ENCODE results near the gene CHD9.
"Not testable (repeated sequence)": the region's sequence is repeated elsewhere in the genome, so short reads cannot be mapped to it uniquely, and the experiment has no call there.

The CHD9 gene

DNA sequence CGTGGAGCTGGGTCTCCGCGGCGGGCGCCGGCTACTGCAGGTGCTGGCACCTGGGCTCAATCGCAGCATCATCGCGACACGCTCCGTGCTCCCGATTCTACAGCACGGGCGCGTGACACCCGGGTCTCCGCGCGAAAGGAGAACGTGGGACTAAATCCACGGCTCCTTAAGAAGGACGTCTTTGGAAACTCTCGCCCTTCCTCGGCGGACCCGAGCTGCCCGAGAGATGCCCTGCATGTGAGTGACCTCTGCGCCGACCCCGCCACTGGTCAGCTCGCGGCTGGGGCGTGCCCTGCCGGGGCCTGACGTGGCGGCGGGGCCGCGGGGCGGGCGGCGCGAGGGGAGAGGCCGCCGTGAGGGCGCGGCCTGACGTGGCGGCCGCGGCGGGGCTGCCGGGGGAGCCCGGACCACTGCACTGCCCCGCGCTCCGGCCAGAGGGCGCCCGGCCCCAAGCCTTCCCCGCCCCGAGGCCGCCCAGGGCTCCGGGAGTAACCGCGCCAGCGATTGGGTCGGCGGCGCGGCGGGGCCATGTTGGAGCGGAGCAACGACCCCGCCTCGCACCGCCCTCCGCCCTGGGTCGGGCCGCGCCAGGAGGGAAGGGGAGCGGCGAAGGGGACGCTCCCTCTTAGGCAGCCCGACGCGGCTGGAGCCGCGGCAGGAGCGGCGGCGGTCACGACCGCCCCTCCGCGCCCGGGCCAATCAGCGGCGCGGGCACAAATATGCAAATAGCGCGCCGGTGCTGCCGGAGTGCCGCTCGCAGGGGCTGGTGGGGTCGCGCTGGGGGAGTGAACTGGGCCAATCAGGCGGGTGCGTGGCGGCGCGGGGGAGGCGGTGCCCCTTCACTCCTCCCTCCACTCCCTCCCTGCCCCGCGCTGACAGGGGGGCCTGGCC, 75.6 kb downstream of the CHD9 start:
- DNase-seq (ENCODE audit: low read depth in 1 of 2, low spot score in 1 of 2) = peak; percentile 83 to 92

DNA sequence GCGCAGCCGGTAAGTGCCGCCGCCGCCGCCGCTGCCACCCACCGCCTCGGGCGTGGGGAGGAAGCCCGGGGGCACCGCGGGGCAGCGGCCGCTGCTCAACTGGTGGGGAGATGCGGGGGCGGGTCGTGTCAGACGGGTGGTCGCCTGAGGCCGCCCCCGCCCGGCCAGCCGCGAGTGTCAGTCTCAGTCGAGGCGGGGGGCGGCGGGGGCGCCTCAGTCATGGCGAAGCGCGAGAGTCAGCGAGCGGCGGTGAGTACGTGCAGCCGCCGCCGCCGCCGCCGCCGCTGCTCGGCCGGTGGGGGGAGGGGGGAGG, 76.2 kb downstream of the CHD9 start:
- DNase-seq (ENCODE audit: low read depth in 1 of 2, low spot score in 1 of 2) = no peak

DNA sequence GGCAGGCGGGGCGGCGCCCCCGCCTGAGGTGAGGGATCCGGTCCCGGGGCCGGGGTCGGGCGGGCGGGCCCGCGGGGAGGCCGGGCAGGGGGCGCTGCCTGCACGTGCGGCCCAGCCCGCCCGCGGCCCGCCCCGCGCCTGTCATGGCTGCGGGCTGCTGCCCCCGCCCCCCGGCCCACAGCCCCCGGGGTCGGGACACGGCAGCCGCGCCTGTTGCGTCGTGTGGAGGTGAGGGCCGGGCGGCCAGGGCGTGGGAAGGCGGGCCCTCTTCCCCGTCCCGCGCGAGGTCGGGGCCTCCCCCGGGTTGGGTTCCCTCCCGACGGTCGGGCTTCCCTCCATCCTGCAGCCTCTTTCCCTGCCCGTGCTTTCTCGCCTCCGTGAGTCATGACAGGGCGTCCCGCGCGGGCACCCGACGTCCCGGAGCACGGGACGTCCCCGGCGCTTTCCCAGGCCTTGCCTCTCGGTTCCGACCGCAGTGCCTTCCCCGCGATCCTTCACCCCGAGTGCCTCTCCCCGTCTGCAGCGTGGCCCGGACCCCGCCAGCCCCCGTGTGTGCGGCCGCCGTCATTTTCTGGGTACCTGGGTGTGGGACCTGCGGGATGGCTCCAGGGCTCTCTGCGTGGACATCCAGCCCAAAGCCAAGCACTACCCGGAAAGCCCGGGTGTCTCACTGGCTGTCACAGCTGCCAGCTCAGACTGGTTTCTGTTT, 76.7 kb downstream of the CHD9 start:
- peak; percentile 19 to 44 for DNase-seq (ENCODE audit: low read depth in 1 of 2, low spot score in 1 of 2)

DNA sequence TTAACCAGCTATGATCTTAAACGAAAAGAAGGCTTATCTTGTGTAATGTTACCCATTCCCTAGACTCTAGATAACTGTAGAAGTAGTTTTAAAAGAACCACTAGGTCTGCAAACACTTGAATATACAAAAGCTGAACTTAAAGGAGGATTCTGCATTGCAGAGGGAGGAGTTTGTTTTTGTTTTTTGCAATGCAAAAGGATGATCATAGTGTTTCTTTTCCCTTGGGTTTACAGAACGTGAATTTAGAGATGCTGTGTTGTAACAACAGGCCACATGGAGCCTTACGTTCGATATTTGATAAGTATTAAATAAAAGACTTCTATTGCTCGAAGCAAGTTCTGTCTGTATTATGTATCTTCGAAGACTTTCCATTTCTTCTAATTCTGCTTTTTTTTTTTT, 77.6 kb downstream of the CHD9 start:
- no peak for DNase-seq (ENCODE audit: low read depth in 1 of 2, low spot score in 1 of 2)

DNA sequence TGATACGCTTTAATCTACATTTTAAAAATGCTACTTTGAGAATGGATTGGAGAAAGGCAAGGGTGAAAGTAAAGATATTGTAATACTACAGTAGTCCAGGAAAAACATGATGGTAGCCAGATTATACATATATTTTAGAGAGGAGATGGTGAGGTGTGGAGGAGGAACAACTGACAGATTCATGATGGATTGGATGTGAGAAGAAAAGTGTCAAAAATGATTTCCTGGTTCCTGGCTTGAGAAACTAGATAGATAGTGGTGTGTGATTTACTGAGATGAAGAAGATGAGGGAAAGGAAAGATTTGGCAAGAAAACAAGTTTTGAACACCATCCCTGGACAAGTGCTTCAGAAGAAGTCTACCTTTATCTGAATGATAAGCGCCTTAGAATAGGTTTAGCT, 80.5 kb downstream of the CHD9 start:
- no peak for DNase-seq (ENCODE audit: low read depth in 1 of 2, low spot score in 1 of 2)

DNA sequence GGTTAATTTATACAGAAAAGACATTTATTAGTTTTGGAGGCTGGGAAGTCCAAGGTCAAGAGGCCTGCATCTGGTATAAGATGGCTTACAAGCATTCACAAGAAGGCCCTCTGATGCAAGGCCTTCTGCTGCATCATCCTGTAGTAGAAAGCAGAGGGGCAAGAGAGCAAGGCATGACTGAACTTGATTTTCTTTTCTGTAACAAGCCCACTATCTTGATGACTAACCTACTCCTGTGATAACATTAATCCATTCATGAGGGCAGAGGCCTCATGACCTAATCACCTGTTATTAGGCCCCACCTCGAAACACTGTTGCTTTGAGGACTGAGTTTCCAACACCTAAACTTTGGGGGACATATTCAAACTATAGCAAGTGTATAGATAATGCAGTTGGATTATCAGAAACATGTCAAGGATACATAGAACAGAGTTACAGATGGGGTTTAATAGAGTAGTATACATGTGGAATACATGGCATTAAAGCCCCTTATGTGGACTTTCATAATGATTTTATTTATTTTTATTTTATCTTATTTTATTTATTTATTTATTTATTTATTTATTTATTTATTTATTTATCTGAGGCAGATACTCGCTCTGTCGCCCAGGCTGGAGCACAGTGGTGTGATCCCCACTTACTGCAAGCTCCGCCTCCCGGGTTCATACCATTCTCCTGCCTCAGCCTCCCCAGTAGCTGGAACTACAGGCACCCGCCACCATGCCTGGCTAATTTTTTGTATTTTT, 88.2 kb downstream of the CHD9 start:
- no peak for DNase-seq (ENCODE audit: low read depth in 1 of 2, low spot score in 1 of 2)

DNA sequence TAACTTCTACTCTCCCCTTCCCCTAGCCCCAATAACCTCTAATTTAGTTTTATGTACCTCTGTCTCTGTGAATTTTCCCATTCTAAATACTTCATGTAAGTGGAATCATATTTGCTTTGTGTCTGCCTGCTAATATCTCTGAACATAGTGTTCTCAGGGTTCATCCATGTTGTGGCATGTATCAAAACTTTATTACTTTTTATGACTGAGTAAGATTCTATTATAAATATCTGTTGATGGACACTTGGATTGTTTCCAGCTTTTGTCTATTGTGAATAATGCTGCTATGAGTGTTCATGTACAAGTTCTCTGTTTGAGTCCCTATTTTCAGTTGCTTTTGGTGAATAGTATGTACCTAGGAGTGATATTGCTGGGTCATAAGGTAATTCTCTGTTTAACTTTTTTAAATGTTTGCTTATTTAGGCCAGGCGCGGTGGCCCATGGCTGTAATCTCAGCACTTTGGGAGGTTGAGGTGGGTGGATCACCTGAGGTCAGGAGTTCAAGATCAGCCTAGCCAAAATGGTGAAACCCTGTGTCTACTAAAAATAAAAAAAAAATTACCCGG, 92.8 kb downstream of the CHD9 start:
- no peak for DNase-seq (ENCODE audit: low read depth in 1 of 2, low spot score in 1 of 2)

DNA sequence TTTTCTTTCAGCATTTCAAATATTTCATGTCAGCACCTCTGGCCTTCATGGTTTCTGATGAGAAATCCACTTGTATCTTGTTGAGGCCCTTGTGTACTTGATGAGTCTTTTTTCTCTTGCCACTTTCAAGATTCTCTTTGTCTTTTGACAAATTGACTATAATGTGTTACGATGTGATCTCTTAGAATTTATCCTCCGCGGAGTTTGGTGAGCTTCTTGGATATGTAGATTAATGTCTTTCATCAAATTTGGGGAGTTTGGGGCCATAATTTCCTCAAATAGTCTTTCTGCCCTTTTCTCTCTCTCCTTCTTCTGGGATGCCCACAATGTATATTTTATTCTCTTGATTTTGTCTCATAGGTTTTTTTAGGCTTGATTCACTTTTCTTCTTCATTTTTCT, 96.0 kb downstream of the CHD9 start:
- no peak for DNase-seq (ENCODE audit: low read depth in 1 of 2, low spot score in 1 of 2)

DNA sequence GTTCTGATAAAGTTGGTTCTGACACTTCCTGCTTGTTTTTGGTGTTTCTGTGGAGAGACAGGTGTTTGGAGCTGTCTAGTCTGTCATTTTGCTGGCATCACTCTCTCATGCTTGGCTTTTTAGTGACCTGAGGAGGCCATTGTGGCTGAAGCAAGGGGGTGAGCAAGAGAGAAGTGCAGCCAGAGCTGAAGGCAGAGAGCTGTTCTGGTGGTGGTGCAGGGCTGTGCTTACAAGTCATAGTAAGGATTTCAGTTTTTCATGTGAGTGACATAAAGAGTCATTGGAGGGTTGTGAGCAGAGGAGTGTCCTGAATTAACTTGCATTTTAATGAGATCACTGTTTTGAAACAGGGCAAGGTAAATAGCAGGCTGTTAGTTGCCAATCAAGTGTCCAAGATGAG, 97.5 kb downstream of the CHD9 start:
- no peak for DNase-seq (ENCODE audit: low read depth in 1 of 2, low spot score in 1 of 2)

DNA sequence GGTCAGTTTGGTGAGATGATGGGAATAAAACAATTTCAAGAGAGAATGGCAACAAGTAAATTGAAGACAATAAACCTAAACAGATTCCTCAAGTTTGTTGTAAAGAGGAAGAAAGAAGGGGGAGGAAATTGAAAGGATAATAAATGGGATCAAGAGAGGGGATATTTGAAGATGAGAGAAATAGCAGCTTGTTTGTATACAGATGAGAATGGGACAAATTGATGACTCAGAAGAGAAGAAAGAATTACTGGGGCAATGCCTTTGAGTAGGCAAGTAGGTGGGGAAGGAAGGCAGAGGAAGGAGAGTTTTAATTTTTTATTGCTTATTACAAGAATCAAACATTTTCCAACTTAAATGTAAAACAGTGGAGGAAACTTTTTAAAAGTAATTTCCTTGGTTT, 98.3 kb downstream of the CHD9 start:
- DNase-seq (ENCODE audit: low read depth in 1 of 2, low spot score in 1 of 2) = no peak

DNA sequence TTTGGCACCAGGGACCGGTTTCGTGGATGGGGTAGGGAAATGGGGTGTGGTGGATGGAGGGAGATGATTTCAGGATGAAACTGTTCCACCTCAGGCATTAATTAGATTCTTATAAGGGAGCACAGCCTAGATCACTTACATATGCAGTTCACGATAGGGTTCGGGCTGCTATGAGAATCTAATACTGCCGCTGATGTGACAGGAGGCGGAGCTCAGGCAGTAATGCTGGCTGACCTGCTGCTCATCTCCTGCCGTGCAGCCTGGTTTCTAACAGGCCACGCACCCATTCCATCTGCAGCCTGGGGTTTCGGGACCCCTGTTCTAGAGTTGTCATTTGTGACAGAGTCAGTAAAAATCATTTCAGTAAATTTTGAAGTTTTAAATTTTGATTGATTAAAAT, 99.7 kb downstream of the CHD9 start:
- DNase-seq (ENCODE audit: low read depth in 1 of 2, low spot score in 1 of 2) = no peak

DNA sequence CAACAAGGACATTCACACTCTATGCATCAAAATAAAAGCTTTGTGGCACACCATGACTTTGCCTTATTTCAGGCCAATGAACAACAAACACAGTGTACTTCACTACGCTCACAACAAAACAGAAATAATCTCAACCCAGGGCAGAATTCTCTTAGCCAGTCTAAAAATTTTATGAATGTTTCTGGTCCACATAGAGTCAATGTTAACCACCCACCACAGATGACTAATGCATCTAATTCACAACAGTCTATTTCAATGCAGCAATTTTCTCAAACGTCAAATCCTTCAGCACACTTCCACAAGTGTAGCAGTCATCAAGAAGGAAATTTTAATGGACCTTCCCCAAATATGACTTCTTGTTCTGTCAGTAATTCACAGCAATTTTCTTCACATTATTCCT, 101.7 kb downstream of the CHD9 start:
- no peak for DNase-seq (ENCODE audit: low read depth in 1 of 2, low spot score in 1 of 2)

DNA sequence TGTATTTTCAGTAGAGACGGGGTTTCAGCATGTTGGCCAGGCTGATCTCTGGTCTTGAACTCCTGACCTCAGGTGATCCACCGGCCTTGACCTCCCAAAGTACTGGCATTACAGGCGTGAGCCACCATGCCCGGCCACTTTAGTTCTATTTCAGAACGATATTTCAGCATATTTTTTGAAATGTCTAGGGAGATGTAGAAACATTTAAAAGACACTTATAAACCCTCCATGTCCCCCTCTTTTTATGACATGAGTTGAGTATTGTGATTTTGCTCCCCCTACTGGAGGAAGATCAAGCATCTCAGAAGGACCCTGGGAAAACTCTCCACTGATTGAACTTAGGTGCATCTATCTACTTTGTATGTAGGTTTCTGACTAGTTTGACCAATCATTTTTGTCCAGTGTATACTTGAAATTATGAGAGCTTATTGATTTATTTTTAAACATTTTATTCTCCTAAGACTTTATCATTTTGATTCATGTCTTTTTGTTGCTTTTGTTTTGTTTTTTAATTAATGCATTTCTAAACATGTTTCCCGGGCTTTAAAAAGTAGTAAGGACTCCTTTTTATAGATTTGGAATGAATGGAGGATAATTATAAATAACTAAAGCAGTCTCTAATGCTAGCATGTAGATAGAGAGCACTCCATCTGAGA, 105.1 kb downstream of the CHD9 start:
- no peak for DNase-seq (ENCODE audit: low read depth in 1 of 2, low spot score in 1 of 2)

DNA sequence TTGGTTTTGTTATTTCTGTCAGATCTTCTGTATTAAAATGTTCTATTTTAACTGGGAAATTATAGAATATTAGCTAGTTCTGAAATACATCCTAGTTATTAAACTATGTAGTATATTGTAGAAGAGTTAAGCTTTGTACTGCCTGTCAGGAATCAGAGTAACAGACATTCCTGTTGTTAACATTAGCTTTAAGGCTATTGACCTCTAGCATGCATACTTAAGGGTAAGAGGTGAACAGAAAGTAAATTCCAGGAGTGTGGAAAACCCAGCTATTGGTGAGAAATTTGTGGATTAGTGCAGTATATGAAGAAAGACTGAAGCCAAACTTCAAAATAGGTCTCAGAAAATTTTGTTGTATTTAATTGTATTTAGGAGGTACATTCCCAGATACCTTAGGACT, 111.3 kb downstream of the CHD9 start:
- no peak for DNase-seq (ENCODE audit: low read depth in 1 of 2, low spot score in 1 of 2)

DNA sequence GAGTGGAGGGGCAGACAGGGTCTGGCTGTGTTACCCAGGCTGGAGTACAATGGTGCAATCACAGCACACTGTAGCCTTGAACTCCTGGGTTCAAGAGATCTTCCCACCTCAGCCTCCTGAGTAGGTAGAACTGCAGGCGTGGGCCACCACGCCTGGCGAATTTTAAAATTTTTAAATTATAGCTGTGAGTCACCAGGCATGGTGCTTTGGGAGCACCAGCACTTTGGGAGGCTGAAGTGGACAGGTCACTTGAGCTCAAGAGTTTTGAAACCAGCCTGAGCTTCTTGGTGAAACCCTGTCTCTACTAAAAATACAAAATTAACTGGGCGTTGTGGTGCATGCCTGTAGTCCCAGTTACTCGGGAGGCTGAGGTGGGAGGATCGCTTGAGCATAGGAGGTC, 114.0 kb downstream of the CHD9 start:
- DNase-seq (ENCODE audit: low read depth in 1 of 2, low spot score in 1 of 2) = no peak

DNA sequence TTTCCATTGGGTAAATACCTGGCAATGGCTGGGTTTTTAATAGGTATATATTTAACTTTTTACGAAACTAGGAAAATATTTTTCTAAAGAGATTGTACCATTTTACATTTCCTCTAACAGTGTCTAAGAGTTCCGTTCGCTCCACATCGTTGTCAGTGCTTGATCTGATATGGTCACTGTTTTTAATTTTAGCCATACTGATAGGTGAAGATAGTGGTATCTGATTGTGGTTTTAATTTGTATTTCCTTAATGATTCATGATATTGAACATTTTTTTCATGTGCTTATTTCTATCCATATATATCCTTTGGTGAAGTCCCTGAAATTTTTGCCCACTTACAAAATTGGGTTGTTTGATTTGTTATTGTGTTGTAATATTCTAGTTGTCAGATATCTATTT, 117.7 kb downstream of the CHD9 start:
- DNase-seq (ENCODE audit: low read depth in 1 of 2, low spot score in 1 of 2) = no peak

DNA sequence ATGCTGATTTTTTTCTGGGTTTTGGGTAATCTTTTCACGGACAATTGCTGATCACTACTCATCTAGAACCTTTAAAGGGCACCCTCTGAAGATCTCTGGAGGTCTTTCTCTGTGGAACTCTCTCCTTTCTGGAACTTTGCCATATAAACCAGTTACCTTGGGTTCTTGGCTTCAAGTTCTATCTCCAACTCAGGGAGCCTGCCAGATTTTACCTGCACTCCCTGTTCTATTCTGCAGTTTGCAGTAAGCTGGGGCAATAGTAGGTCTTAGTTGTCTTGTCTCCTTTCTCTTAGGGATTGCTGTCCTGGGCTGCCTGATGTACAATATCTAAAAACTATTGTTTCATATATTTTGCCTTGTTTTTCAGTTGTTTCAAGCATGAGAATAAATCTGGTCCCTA, 120.3 kb downstream of the CHD9 start:
- no peak for DNase-seq (ENCODE audit: low read depth in 1 of 2, low spot score in 1 of 2)

DNA sequence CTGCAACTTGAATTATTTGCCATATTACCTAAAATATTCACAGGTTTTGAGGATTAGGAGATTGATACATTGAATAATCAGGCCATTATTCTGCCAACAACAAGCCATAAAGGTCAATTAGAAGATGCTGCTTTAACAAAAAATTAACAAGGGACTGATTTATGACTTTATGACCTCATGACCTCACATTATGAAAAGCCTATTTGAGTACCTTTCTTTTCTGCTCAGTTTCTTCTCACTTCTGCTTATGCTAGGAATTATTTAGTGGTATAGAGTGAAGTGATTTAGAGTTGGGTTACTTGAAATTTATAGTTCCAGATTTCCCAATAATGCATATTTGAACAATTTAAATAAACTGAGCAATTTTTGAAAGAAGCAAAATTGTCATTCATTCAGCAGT, 121.6 kb downstream of the CHD9 start:
- DNase-seq (ENCODE audit: low read depth in 1 of 2, low spot score in 1 of 2) = no peak

DNA sequence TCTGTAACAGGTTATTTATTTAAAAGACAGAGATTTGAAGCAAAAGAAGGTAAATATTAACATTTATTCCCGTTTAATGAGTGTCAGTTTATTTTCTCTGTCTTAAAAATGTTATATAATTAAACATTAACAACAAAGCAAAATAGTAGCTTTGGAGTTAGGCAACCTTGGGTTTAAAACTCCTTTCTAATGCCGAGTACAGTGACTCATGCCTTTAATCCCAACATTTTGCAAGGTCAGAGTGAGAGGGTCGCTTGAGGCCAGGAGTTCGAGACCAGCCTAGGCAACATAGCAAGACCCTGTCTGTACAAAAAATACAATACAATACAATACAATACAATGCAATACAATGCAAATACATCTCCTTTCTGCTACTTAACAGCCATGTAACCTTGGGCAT, 128.7 kb downstream of the CHD9 start:
- no peak for DNase-seq (ENCODE audit: low read depth in 1 of 2, low spot score in 1 of 2)

DNA sequence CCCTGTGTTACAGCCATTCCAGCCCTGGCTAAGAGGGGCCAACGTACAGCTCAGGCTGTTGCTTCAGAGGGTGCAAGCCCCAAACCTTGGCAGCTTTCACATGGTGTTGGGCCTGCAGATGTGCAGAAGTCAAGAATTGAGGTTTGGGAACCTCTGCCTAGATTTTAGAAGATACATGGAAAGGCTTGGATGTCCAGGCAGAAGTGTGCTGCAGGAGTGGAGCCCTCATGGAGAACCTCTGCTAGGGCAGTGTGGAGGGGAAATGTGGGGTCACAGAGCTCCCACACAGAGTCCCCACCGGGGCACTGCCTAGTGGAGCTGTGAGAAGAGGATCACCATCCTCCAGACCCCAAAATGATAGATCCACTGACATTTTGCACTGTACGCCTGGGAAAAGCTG, 130.9 kb downstream of the CHD9 start:
- DNase-seq (ENCODE audit: low read depth in 1 of 2, low spot score in 1 of 2) = not testable (repeated sequence)

DNA sequence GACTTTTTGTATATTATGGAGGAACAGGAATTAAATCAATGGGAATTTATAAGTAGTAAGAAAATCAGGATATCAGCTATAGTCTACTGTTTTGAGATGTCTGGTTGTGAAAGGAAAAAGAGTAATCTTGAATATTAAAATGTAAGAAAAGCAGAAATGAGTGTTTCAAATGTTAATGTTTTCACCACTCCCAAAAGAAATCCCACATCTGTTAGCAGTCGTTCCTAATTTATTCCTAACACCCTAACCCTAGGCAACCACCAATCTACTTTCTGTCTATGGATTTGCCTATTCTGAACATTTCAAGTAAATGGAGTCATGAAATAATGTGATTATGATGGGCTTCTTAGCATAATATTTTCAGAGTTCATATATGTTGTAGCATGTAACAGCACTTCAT, 133.0 kb downstream of the CHD9 start:
- no peak for DNase-seq (ENCODE audit: low read depth in 1 of 2, low spot score in 1 of 2)

Measured in activated T-helper 1 cell treated with anti-CD3 and anti-CD28 coated beads, Interleukin-2, amount 50 U/mL, for 16 hours (primary cell).